NCI-H510A treated with DMSO at 0.1 percent for 48 hours (cell line): Measurements from ENCODE around the gene MAS1L.
"Not testable (repeated sequence)": the region's sequence is repeated elsewhere in the genome, so short reads cannot be mapped to it uniquely, and the experiment has no call there.

Experiments used
- DNase-seq: peaks from one replicate; lab custom pipeline; 2025; lab: John Stamatoyannopoulos, UW

MAS1L gene

GRCh38 chr6:29479560-29479959, 8.2 kb downstream of the MAS1L start:
- DNase-seq = no peak

- no peak for DNase-seq
These were observed 9.0 kb downstream of the MAS1L start for GRCh38 chr6:29478740-29479139.

DNA sequence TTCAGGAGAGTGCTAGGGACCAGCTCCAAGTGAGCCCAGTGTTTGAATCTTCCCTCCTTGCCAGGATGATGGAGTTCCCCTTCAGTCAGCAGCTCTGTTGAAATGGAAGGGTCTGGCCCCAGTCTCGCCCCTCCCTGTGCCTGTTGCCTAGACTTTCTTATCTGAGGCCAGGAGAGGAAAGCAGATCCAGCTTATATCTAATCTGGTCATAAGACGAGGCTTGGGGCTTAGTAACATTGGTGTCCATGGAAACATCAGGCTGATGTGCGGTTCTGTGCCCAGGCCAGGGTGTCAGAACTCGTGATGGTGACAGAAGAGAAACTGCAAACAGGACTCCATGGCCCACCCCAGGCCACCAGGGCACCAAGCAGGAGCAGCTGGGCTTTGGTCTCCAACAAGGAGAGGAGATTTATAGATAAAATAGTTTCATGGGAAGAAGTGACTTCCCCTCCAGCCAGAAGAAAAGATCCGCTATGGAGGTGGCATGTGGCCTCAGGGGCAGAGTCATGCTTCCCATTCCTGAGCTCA, 9.8 kb downstream of the MAS1L start:
- DNase-seq = no peak

DNA sequence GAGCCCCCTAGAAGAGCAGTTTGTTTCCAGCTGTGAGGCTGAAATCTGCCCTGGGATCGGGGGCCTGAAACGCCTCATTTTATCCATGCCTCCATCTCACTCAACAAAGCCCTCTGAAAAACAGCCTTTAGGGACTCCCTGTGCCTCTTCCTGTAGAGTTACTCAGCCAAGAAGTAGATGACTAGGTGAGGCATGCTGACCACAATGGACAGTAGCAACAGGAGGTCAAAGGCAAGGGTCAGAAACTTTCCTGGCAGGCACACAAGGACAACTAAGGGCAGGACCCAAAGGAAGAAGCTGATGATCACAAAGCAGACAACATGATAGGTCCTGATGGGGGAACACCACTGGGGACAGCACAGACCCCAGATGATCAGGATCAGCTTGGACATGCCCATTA, 12.8 kb downstream of the MAS1L start:
- DNase-seq = no peak

GRCh38 chr6:29466241-29466640, 21.5 kb downstream of the MAS1L start:
- DNase-seq = no peak

DNA sequence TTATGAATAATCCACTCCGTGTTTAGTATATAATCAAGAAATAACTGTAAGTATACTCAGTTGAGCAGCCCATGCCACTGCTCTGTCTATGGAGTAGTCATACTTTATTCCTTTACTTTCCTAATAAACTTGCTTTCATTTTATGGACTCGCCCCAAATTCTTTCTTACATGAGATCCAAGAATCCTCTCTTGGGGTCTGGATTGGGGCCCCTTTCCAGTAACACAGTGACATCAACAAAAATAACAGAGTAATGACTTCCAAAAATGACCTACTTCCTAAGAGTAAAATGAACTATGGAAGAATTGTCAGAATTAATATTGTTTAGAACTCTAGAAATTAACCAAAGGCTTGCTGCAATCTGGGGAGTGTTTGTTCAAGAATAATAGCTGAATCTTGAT, 22.0 kb downstream of the MAS1L start:
- DNase-seq = no peak

GRCh38 chr6:29465279-29465678, 22.5 kb downstream of the MAS1L start:
- DNase-seq = no peak

GRCh38 chr6:29462022-29462421, 25.7 kb downstream of the MAS1L start:
- no peak for DNase-seq

GRCh38 chr6:29461021-29461814, 26.5 kb downstream of the MAS1L start:
- DNase-seq = no peak

GRCh38 chr6:29456971-29457370, 30.8 kb downstream of the MAS1L start, which contains the start of the genes OR11A1 and OR2H1:
Gene OR11A1 (minus strand): TSS chr6:29457071. CDS start chr6:29427641, 29,430 bp downstream.
Gene OR2H1 (plus strand): TSS chr6:29457155. CDS start chr6:29461770, 4,615 bp downstream.
- no peak for DNase-seq

- DNase-seq = no peak
These were observed 36.1 kb downstream of the MAS1L start for GRCh38 chr6:29451471-29452193.

DNA sequence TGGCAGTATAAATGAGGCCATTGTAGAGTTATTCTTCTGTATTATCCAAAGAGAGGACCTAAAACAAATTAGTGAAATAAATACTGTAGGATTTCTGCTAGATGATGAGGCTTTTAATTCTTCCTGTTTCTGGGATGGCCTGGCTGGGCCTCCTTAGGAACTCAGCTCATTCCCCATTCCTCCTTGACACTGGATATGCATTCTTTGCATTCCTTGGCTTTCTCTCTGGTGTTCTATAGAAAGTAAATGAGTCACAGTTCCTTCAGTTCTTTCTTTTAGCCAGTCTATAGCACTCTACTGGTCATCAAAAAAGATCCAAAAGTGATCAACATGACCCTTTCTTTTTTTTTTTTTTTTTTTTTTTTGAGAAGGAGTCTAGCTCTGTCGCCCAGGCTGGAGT, 40.1 kb downstream of the MAS1L start:
- no peak for DNase-seq

DNA sequence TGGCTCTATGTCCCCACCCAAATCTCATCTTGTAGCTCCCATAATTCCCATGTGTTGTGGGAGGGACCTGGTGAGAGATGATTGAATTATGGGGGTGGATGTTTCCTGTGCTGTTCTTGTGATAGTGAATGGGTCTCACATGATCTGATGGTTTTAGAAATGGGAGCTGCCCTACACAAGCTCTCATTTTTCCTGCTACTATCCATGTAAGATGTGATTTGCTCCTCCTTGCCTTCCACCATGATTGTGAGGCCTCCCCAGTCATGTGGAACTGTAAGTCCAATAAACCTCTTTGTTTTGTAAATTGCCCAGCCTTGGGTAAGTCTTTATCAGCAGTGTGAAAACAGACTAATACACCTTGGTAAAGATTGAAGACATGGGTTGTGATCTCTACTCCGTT, 43.7 kb downstream of the MAS1L start:
- not testable (repeated sequence) for DNase-seq

DNA sequence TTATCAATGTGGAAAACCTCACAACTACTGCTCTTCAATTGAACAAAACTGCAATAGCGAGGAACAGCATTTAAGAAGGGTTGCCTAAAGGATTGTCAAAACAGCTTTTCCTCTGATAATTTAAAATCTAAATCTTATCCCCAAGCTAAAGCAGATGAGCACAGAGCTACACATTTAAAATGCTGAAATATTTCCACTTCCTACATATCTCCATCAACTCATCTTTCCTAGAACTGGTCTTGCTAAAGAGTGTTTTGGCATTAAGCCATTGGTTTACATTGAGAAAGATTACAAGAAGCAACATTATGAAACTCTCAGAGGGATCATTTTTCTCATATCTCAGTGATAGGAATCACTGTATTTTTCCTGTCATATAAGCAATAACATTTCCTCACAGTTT, 45.0 kb downstream of the MAS1L start:
- DNase-seq = no peak

DNA sequence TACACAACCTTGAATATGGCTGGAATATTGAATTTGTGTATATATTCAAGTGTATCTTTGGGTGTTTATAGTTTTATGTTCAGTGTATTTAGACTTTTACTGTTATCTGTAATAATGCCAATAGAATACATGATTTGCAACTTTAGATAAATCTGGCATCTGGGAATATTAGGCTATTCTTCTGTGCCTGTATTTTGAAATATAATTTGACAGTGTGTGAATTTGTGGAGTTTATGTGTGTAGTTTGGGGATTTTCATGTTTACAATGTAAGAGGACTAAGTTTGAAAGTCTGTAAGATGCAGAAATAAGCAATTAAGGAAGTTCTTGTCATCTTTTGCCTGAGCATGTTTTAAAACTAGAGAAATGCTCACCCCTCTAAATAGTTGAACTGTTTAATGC, 48.8 kb downstream of the MAS1L start, which contains the start of gene OR10C1:
OR10C1 (plus strand) TSS at position 301 of the 400 bp plus-strand sequence. CDS start 710 bp downstream, outside the sequence.
- no peak for DNase-seq

DNA sequence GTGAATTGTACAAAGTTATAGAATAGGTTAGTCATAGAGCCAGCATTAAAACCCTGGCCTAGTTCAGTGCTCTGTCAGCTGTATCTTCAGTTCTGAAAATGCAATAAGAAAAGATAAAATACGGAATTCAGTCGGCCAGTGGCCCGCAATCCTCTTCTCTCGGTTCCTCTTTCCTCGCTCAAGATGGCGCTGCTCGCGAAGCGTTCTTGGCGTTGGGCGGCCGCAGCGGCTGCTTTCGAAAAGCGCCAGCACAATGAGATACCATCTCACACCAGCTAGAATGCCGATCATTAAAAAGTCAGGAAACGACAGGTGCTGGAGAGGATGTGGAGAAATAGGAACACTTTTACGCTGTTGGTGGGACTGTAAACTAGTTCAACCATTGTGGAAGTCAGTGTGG, 51.0 kb downstream of the MAS1L start:
- not testable (repeated sequence) for DNase-seq
